HG03439 (cell line): Measurements from ENCODE around the gene XRCC5.

Source experiments
- ATAC-seq: cut with Tn5 transposase; IDR thresholded peaks from one replicate; pipeline ENCODE4 v1.9.1; 2021; ENCODE audit warnings: mild to moderate bottlenecking, moderate library complexity; ENCODE audit not compliant: unreplicated experiment

XRCC5 gene

GRCh38 chr2:216148983-216149382 is 39.8 kb downstream of the XRCC5 start:
- ATAC-seq, result no peak

GRCh38 chr2:216149741-216150140 is 40.6 kb downstream of the XRCC5 start:
- no peak for ATAC-seq

GRCh38 chr2:216151313-216152025 is 42.3 kb downstream of the XRCC5 start:
- ATAC-seq, result no peak

DNA sequence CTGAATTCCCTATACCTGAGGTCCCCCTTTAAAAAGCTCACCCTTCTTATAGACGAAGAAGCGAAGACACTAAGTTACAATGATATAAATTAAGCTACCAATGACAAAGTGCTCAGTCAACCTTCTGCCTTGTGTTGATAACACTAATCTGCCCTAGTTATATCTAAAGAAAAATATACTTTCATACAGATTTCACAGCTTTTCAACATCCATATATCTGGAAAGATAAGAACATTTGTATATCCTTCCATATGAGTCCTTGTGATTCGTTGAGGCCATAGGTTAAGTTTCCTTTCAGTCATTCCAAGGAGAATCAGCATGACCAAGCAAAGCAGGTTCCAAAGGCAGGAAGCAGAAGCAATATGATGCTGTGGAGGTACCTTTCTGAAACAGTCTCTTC is 46.8 kb downstream of the XRCC5 start:
- no peak for ATAC-seq

DNA sequence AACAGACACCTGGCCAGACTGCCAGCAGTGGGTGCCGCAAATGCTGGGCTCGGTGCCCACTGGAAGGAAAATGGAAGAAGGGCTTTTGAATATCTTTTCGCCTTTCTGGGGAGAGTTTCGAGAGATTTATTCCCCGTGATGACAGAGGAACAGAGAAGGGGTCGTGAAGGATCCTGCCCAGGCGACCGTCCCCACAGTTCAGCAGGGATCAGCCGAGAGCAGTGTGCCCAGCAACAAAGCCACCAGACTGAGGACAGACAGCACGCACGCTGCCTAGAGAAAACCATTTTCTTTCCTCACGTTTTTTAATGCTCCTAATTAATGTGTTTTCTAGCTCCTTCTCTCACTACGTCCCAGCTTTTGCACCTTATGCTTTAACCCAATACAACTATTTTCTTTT is 47.7 kb downstream of the XRCC5 start:
- ATAC-seq, result no peak

- no peak for ATAC-seq
These were observed 50.0 kb downstream of the XRCC5 start for GRCh38 chr2:216159144-216159543.

DNA sequence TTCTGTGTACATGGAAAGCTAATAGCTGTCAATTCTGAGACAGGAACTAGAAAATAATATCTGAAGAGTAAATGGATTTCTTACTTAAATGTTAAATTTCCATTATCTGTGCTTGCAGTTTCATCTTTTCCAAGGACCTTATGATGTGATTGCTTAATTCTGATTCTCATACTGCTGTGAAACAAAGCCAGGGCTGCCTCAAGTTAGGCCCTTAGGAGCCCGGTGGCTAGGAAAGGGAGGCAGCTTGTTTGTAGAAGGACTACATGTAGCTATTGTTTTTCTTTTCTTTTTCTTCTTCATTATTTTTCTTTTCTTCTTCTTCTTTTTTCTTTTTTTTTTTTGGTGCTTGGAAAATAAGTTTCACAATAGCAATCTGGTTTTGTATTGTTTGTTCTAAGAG is 50.5 kb downstream of the XRCC5 start:
- ATAC-seq, result no peak

- no peak for ATAC-seq
These were observed 51.6 kb downstream of the XRCC5 start for GRCh38 chr2:216160786-216161185.

DNA sequence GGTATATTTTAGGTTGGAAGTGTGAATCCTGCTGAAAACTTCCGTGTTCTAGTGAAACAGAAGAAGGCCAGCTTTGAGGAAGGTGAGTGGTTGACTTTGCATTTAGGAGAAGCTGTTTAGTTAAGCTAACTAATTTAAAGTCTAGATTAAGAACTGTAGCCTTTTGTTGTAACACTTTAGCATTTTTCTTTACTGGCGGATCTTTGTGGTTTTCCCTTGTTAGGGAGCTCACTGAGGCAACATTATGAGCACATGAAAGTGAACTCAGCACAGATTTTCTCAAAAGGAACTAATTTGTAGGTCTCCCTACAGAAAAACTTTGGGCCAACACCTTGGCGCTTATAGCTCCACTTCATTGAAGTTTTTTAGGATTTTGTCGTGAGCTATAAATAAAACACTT is 52.8 kb downstream of the XRCC5 start:
- ATAC-seq, result no peak

GRCh38 chr2:216163518-216163917 is 54.4 kb downstream of the XRCC5 start:
- no peak for ATAC-seq

- no peak for ATAC-seq
These were observed 54.9 kb downstream of the XRCC5 start for GRCh38 chr2:216164087-216164486.

DNA sequence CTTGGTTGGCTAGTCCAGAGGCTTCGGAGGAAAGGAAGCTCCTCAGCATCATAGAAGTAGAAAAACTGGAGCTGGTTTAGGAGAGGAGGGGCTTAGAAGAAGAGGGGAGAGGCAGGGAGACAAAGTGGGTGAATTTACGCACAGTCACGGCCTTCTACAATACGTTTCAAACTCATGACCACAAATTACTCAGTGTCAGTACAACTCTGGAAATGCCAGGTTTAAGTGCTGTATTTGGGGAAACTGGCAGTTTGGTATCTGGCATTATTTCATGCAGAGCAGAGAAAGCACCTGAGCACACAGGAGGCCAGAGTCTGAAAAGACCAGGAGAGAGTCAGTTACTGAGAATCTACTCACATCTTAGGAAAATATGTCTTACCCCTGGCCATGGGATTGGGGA is 55.4 kb downstream of the XRCC5 start:
- no peak for ATAC-seq

GRCh38 chr2:216165711-216166110 is 56.6 kb downstream of the XRCC5 start:
- no peak for ATAC-seq

GRCh38 chr2:216169087-216169486 is 59.9 kb downstream of the XRCC5 start:
- ATAC-seq, result no peak

- ATAC-seq, result no peak
These were observed 61.1 kb downstream of the XRCC5 start for GRCh38 chr2:216170076-216170763.

GRCh38 chr2:216171011-216171410 is 61.9 kb downstream of the XRCC5 start:
- no peak for ATAC-seq

- ATAC-seq, result no peak
These were observed 63.3 kb downstream of the XRCC5 start for GRCh38 chr2:216172493-216172892.

GRCh38 chr2:216179015-216179414 is 69.9 kb downstream of the XRCC5 start:
- ATAC-seq, result no peak

DNA sequence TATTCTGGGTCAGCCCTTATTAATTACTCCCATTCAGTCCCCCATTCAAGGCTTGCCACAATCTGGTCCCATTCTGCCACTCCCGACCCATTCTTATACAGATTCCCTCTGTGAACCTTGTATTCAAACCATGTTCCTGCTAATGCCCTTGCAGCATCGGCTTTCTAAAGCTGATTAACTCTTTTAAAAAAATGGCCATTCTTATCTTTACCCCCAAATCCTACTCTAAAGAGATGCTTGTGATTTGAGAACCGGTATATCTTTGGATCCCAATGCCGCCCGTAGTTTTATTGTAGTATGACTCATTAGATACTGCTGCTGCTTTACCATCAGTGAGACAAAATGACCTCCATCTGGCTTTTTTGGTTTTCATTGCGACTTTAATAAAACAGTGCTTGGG is 72.2 kb downstream of the XRCC5 start:
- no peak for ATAC-seq

DNA sequence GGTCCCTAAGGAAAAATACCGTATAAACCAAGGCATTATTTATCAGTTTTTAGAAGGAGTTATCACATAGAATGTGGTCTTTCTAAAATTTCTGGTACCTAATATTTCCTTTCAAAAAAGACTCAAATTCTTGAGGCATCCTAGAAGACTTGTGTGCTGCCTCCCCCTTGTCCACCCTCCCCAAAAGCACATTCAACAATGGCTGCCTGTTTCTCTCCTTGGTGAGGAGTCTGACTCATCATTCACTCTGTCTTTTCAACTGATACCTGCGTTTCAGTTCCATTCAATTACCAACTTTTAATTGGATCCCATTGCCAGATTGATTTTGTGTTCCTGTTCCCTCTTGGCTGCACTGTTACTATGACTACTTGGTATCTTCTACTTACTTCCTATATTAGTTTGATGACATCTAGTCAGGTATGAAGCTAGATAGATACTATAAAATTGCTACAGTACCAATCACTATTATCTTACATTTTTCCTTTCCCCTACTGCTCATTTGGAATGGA is 72.9 kb downstream of the XRCC5 start:
- no peak for ATAC-seq

GRCh38 chr2:216183462-216183861 is 74.3 kb downstream of the XRCC5 start:
- ATAC-seq, result no peak

DNA sequence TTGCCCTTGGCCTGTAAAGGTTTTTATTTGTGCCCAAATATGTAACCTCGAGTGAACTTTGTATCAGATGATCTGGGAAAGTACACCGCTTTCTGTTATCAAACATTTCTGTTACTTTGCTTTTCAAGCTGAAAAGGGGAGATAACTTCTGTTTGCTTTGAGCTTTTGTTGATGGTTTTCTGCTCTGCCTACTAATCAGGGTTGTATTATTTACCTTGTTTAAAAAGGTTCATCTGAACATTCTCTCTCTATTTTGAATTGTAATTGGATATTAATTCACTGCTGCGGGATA is 79.4 kb downstream of the XRCC5 start:
- no peak for ATAC-seq

- ATAC-seq, result no peak
These were observed 79.8 kb downstream of the XRCC5 start for GRCh38 chr2:216188956-216189355.
